ENCODE data around the gene SIAE. TPM values are rescaled to one million over a fixed set of nuclear protein-coding genes. Genes with fewer than 3 reads are reported as not detected.
A peak's percentile ranks its signal among the peaks of the same experiment; 100 is the strongest.

SIAE gene, protein sequence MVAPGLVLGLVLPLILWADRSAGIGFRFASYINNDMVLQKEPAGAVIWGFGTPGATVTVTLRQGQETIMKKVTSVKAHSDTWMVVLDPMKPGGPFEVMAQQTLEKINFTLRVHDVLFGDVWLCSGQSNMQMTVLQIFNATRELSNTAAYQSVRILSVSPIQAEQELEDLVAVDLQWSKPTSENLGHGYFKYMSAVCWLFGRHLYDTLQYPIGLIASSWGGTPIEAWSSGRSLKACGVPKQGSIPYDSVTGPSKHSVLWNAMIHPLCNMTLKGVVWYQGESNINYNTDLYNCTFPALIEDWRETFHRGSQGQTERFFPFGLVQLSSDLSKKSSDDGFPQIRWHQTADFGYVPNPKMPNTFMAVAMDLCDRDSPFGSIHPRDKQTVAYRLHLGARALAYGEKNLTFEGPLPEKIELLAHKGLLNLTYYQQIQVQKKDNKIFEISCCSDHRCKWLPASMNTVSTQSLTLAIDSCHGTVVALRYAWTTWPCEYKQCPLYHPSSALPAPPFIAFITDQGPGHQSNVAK
- 10 to 100 TPM; 30.9 to 56.8 (median 35.6) TPM for total RNA-seq
- long read RNA-seq, full-length matches to known transcripts, result 2 of 4 reads
- long read RNA-seq, partial matches to known transcripts, result 2 of 4 reads
- long read RNA-seq, other reads (novel, unspliced or antisense), result 0 of 4 reads

- Histone ChIP-seq H3K4me3 (peak within 1 kb of the TSS; percentile 61 to 82 (median 81)), H3K36me3 (no peaks in the 10 kb centered on the region), H3K27me3 (no peaks in the 10 kb centered on the region), H3K9me3 (no peaks in the 10 kb centered on the region), H3K27ac (peak within 1 kb of the TSS; percentile 51 to 70 (median 55)), H3K4me1 (peaks cover 0 to 8% (median 0%) of the 10 kb centered on the region in 4 donors)
- intact Hi-C loops (cut with DNase I), result loop anchor here (5.0 kb wide), 1 partner anchor 89 kb away; the partner anchor contains the start of gene ESAM (in 2 of the 2)
- 1% methylated on average over 36 of the region's 58 CpGs for WGBS (ENCODE audit: insufficient coverage, low coverage, low lambda C conversion rate, missing lambda C conversion rate)
- no peak for TF ChIP-seq CTCF (IDR thresholded peaks at IDR 0.05)
- TF ChIP-seq POLR2A (IDR thresholded peaks at IDR 0.05), result peak; percentile 72
- DNase-seq, result peak; percentile 95 to 96 (median 95)
- ATAC-seq, result peak; percentile 98 to 99 (median 99)
Observed at GRCh38 chr11:124673333-124674167, at the start of gene SIAE, which contains the start of gene SPA17. TSS of gene SIAE (minus strand) at chr11:124673739. CDS start at chr11:124673708, 31 bp downstream. TSS of gene SPA17 (plus strand) at chr11:124673904. CDS start at chr11:124675265, 1,361 bp downstream.

DNA sequence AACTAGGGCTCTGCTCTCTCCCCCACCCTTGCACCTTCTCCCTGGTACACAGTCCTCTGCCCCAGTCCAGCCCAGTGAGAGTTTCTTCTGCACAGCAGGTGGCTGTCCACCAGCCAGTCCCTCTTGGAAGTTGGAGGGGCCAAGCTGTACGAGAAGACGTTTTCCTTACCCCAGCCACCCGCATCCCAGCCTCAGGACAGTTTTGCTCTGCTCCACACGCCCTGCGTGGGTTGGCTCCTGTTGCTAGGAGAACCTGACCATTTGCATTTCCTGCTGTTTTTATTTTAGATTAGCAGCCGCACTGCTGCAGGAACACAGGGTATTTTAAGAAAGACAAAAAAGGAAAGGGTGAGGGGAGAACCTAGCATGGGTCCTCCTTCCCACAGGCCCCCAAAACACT lies 48.6 kb upstream of the SIAE start:
- Histone ChIP-seq H3K27ac (no peak overlapping the region), H3K27me3 (peaks cover 0 to 6% of the 10 kb centered on the region in 2 donors), H3K9me3 (no peaks in the 10 kb centered on the region), H3K4me3 (no peak overlapping the region), H3K4me1 (peaks cover 0 to 12% (median 0%) of the 10 kb centered on the region in 4 donors), H3K36me3 (no peaks in the 10 kb centered on the region)
- WGBS (ENCODE audit: insufficient coverage, low coverage, low lambda C conversion rate, missing lambda C conversion rate), result 29% methylated on average over 6 of the region's 6 CpGs
- TF ChIP-seq POLR2A (IDR thresholded peaks at IDR 0.05), result no peak
- TF ChIP-seq CTCF (IDR thresholded peaks at IDR 0.05), result no peak
- no peak for DNase-seq
- intact Hi-C loops (cut with DNase I), result no loop called here
- no peak for ATAC-seq

- no peak overlapping the region for H3K27ac ChIP-seq
- no peak overlapping the region for H3K4me3 ChIP-seq
- TF ChIP-seq CTCF (IDR thresholded peaks at IDR 0.05) (no peak), POLR2A (IDR thresholded peaks at IDR 0.05) (no peak)
- no peak for DNase-seq
- H3K9me3 ChIP-seq, result no peaks in the 10 kb centered on the region
- H3K4me1 ChIP-seq, result peaks cover 0 to 12% (median 0%) of the 10 kb centered on the region in 4 donors
- 5% methylated on average over 2 of the region's 2 CpGs for WGBS (ENCODE audit: insufficient coverage, low coverage, low lambda C conversion rate, missing lambda C conversion rate)
- no peaks in the 10 kb centered on the region for H3K36me3 ChIP-seq
- no peak for ATAC-seq
- peaks cover 0 to 6% of the 10 kb centered on the region in 2 donors for H3K27me3 ChIP-seq
- intact Hi-C loops (cut with DNase I), result no loop called here
Observed at GRCh38 chr11:124719534-124719933, 46.0 kb upstream of the SIAE start.

DNA sequence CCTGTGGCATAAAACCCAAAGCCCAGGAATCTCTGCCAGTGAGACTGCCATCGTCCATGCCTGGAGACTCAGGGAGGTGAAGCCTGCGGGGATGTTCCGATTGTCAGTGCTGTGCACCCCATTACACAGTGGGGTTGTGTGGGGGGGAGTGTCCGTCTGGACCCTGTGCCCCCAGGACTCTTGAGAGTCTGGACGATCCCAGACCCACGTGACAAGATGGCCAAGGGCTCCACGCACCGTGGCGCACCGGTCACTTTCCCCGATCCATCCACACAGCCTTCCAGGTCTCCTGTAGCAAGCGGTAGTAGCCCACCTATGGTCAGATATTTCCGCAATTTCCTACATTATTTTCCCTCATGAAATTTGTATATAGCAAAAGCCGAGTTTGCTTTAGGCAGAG lies 45.3 kb upstream of the SIAE start:
- H3K4me3 ChIP-seq, result no peak overlapping the region

More for the DNA sequence above, 45.3 kb upstream of the SIAE start:
- Histone ChIP-seq H3K4me1 (peaks cover 0 to 12% (median 0%) of the 10 kb centered on the region in 4 donors), H3K27ac (no peak overlapping the region), H3K36me3 (no peaks in the 10 kb centered on the region), H3K9me3 (no peaks in the 10 kb centered on the region), H3K27me3 (peaks cover 0 to 6% of the 10 kb centered on the region in 2 donors)
- DNase-seq (no peak), ATAC-seq (no peak)
- 57% methylated on average over 11 of the region's 14 CpGs for WGBS (ENCODE audit: insufficient coverage, low coverage, low lambda C conversion rate, missing lambda C conversion rate)
- intact Hi-C loops (cut with DNase I), result no loop called here
- TF ChIP-seq CTCF (IDR thresholded peaks at IDR 0.05) (no peak), POLR2A (IDR thresholded peaks at IDR 0.05) (no peak)
